Measurements from ENCODE around the gene ADGRA1.

ADGRA1 gene

DNA sequence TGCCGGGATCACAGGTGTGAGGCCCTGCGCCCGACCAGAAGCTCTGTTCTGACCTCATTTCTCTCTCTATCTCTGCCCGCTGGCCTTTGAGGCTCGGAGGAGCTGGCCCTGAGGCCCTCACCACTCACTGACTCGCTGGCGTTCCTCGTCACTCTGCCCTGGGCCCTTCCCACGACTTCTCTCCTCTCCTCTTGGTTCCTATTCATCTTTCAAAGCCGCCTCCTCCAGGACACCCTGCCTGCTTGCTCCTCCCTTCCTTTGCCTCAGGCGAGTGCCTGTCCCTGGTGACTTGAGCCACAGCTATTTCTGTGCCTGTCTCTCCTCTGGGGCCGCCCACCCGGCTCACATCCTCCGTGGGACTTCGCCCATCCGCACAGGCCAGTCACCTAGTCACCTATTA, 17.3 kb upstream of the ADGRA1 start:
- no peak for DNase-seq (ENCODE audit: extremely low spot score)
- ChIA-PET POLR2A (no interaction called here), CTCF (no interaction called here)
- TF ChIP-seq NFRKB (IDR thresholded peaks at IDR 0.05) (no peak), TARDBP (IDR thresholded peaks at IDR 0.05) (no peak), CTBP1 (IDR thresholded peaks at IDR 0.05; ENCODE audit: borderline replicate concordance) (no peak), ELF4 (IDR thresholded peaks at IDR 0.05) (no peak), SP1 (IDR thresholded peaks at IDR 0.05) (no peak), FOXM1 (IDR thresholded peaks at IDR 0.05; ENCODE audit: borderline replicate concordance) (no peak), SUZ12 (IDR thresholded peaks at IDR 0.05) (no peak), FOXA1 (IDR thresholded peaks at IDR 0.05) (no peak), FOXK2 (IDR thresholded peaks at IDR 0.05) (no peak), HDGF (IDR thresholded peaks at IDR 0.05; ENCODE audit: borderline replicate concordance) (no peak), LEF1 (IDR thresholded peaks at IDR 0.05; ENCODE audit: borderline replicate concordance) (no peak), ZNF384 (IDR thresholded peaks at IDR 0.05) (no peak)
- TF ChIP-seq, protein P1, sequence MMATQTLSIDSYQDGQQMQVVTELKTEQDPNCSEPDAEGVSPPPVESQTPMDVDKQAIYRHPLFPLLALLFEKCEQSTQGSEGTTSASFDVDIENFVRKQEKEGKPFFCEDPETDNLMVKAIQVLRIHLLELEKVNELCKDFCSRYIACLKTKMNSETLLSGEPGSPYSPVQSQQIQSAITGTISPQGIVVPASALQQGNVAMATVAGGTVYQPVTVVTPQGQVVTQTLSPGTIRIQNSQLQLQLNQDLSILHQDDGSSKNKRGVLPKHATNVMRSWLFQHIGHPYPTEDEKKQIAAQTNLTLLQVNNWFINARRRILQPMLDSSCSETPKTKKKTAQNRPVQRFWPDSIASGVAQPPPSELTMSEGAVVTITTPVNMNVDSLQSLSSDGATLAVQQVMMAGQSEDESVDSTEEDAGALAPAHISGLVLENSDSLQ (IDR thresholded peaks at IDR 0.05): no peak

DNA sequence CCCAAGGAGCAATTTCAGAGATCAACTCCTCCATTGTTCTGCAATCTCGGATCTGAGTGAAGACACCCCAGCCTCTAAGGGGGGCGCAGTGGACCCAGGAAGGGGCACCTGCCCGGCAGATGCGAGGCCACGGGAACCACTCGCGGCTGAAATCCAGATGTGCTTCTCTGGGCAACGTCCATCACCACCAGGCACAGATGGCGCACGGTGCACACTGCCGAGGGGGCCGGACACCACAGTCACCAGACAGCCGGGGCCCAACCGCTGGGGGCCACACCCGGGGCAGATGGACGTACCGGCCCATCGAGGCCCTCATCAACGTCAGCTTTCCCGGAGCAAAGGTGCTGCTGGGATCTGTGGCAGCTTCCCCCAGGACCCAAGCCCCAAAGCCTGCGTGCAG, 16.9 kb upstream of the ADGRA1 start:
- POLR2A ChIA-PET: no interaction called here
- TF ChIP-seq CTBP1 (IDR thresholded peaks at IDR 0.05; ENCODE audit: borderline replicate concordance): no peak
- no peak for TF ChIP-seq ELF4 (IDR thresholded peaks at IDR 0.05)
- no peak for TF ChIP-seq FOXK2 (IDR thresholded peaks at IDR 0.05)
- no peak for TF ChIP-seq SUZ12 (IDR thresholded peaks at IDR 0.05)
- no peak for TF ChIP-seq LEF1 (IDR thresholded peaks at IDR 0.05; ENCODE audit: borderline replicate concordance)
- no peak for TF ChIP-seq NFRKB (IDR thresholded peaks at IDR 0.05)
- no peak for TF ChIP-seq HDGF (IDR thresholded peaks at IDR 0.05; ENCODE audit: borderline replicate concordance)
- no peak for TF ChIP-seq ARNT (IDR thresholded peaks at IDR 0.05)
- TF ChIP-seq BHLHE40 (IDR thresholded peaks at IDR 0.05; ENCODE audit: borderline replicate concordance): no peak
- TF ChIP-seq, protein P1 (IDR thresholded peaks at IDR 0.05): no peak
- no peak for TF ChIP-seq FOXA1 (IDR thresholded peaks at IDR 0.05)
- TF ChIP-seq FOXM1 (IDR thresholded peaks at IDR 0.05; ENCODE audit: borderline replicate concordance): no peak
- TF ChIP-seq ZNF384 (IDR thresholded peaks at IDR 0.05): no peak
- TF ChIP-seq L3MBTL2 (conservative IDR thresholded peaks at IDR 0.05): no peak
- no peak for TF ChIP-seq TARDBP (IDR thresholded peaks at IDR 0.05)
- no peak for TF ChIP-seq SP1 (IDR thresholded peaks at IDR 0.05)
- no peak for DNase-seq (ENCODE audit: extremely low spot score)
- CTCF ChIA-PET: no interaction called here

DNA sequence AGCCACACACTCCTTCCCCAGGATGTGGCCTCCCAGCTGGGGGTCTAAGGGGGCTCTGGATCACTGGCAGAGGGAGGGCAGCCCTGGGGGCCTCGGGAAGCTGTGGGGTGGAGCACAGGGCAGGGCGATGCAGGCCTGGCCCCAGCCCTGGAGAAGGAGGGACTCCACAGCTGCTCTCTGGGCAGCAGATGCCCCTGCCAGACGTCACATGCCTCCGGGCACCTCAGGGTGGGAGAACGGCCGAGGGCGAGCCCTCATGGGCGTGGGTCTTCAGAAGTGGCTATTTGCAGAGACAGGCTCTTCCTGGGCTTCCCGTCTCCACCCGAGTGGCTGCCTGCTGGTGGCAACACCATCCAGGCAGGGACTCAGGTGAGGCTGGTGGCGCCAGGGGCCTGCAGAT, 16.0 kb upstream of the ADGRA1 start:
- CTCF ChIA-PET: no interaction called here
- no peak for DNase-seq (ENCODE audit: extremely low spot score)
- POLR2A ChIA-PET: no interaction called here
- TF ChIP-seq L3MBTL2 (conservative IDR thresholded peaks at IDR 0.05) (no peak), CTBP1 (IDR thresholded peaks at IDR 0.05; ENCODE audit: borderline replicate concordance) (no peak), HDGF (IDR thresholded peaks at IDR 0.05; ENCODE audit: borderline replicate concordance) (no peak), ZNF384 (IDR thresholded peaks at IDR 0.05) (no peak), TARDBP (IDR thresholded peaks at IDR 0.05) (no peak), NFRKB (IDR thresholded peaks at IDR 0.05) (no peak)

DNA sequence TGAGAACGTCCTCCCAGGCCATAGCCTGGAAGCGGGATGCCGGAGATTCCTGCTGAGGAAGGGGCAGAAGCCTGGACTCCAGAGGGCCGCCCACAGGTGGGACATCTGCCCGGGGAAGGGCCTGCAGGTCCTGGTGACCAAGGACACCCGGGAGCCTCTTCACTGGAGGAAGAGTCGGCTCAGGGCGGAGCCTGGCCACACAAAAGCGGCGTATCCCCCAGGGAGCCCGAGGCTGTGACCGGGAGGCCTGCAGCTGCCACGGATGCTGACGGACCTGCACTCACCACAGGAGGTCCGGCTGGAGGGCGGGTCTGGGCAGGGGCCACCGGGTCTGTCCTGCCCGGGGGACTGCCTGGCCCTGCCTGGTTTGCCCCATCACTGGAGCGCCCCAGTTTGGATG, 15.5 kb upstream of the ADGRA1 start:
- TF ChIP-seq HDGF (IDR thresholded peaks at IDR 0.05; ENCODE audit: borderline replicate concordance) (no peak), LEF1 (IDR thresholded peaks at IDR 0.05; ENCODE audit: borderline replicate concordance) (no peak), ARNT (IDR thresholded peaks at IDR 0.05) (no peak), ELF4 (IDR thresholded peaks at IDR 0.05) (no peak), L3MBTL2 (conservative IDR thresholded peaks at IDR 0.05) (no peak), CTBP1 (IDR thresholded peaks at IDR 0.05; ENCODE audit: borderline replicate concordance) (no peak), NFRKB (IDR thresholded peaks at IDR 0.05) (no peak), FOXM1 (IDR thresholded peaks at IDR 0.05; ENCODE audit: borderline replicate concordance) (no peak)
- ChIA-PET POLR2A (no interaction called here), CTCF (no interaction called here)
- DNase-seq (ENCODE audit: extremely low spot score): no peak

DNA sequence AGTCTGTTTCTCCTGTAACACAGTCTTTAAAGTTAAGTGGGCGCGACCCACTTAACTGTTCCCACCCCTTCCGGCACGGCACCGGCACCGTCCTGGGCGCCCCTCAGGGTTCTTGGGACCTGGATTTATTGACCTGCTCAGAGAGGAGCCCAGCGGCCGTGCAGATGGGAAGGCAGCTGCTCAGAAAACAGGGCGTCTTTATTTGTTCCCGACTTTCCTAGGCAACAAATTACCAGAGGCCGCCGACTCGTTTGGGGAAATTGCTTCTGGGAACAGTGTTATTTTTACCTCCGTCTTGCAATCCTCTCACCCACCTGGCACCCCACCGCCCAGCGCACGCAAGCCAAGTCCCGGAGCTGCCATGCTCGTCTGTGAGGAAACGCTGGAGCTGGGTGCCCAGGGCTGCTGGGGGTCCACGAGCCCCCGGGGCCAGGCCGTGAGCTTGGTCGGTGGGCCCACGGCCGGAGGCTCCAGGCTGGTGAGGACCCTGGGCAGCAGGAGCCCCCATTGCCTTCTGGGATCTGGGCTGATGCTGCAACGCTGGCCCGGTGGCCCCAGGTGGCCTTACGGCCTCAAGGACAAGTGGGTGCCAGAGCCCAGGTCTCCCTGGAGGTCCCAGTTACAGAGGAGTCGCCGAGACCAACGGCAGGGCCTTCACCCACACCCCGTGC, 14.9 kb upstream of the ADGRA1 start:
- TF ChIP-seq SUZ12 (IDR thresholded peaks at IDR 0.05): no peak
- TF ChIP-seq ZNF384 (IDR thresholded peaks at IDR 0.05): no peak
- no peak for TF ChIP-seq SP1 (IDR thresholded peaks at IDR 0.05)
- no peak for TF ChIP-seq L3MBTL2 (conservative IDR thresholded peaks at IDR 0.05)
- no peak for TF ChIP-seq NFRKB (IDR thresholded peaks at IDR 0.05)
- no peak for TF ChIP-seq TARDBP (IDR thresholded peaks at IDR 0.05)
- no peak for TF ChIP-seq ARNT (IDR thresholded peaks at IDR 0.05)
- TF ChIP-seq, protein P1 (IDR thresholded peaks at IDR 0.05): no peak
- no peak for TF ChIP-seq BHLHE40 (IDR thresholded peaks at IDR 0.05; ENCODE audit: borderline replicate concordance)
- POLR2A ChIA-PET: no interaction called here
- CTCF ChIA-PET: no interaction called here
- DNase-seq (ENCODE audit: extremely low spot score): no peak

DNA sequence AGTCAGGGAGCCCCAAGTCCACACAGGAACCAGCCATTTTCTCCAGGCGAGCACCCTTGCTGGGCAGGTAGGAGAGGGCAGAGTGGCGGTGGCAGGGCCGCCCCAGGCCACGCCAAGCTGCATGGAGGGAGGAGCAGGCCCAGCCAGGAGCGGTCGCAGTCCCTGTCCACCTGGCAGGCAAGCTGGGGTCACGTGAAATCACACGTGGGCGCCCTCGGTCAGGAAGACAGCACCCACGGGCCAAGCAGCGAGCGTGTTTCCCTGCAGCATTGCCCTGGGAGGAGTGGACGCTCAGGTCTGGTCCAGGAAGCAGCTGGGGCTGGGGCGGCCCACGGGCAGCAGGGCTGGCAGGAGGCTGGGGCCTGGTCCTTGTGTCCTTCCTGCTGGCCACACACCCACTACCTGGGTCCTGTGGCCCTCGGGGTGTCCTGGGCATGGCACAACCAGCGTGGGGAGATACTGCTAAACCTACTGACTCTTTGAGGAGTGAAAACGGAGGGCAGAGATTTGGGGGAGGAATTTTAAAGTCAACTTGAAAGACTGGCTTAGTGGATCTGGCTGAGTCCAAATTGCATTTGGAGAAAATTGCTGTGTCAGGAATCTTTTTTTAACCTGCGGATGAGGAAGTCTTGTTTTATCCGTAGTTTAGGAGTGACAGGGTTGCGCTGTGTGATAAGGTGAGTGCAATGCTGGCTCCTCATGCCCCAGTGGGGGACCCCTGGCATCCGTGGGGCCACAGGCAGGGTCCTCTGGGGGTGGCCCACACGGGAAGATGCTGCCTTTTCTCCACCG, 12.2 kb upstream of the ADGRA1 start:
- POLR2A ChIA-PET: no interaction called here
- DNase-seq (ENCODE audit: extremely low spot score): no peak
- TF ChIP-seq FOXM1 (IDR thresholded peaks at IDR 0.05; ENCODE audit: borderline replicate concordance): no peak
- CTCF ChIA-PET: no interaction called here

Measured in HEK293T (cell line).